ENCODE data around the gene OR1F1. TPM values are rescaled to one million over a fixed set of nuclear protein-coding genes. Genes with fewer than 3 reads are reported as not detected.

The OR1F1 gene
- total RNA-seq, 2 donors from 2014 or later = not detected

GRCh38 chr16:3158510-3159314 is 29.3 kb upstream of the OR1F1 start:
- peak; percentile 92 for ATAC-seq
- TF ChIP-seq POLR2A (IDR thresholded peaks at IDR 0.05) = peak; percentile 67 to 78 (median 77)
- TF ChIP-seq CTCF (IDR thresholded peaks at IDR 0.05) = no peak
- no peaks in the 10 kb centered on the region for H3K36me3 ChIP-seq (replicated peaks in 1 of 2; ENCODE audit: insufficient read depth in 1 of 2, low read depth in 2 of 2)

GRCh38 chr16:3161235-3162018 is 26.6 kb upstream of the OR1F1 start:
- peaks cover 26% of the 10 kb centered on the region for H3K4me1 ChIP-seq
- ATAC-seq = no peak
- 82 to 88% methylated on average over 33 to 36 of the region's 36 CpGs for WGBS, 2 donors
- H3K9me3 ChIP-seq = no peaks in the 10 kb centered on the region
- H3K27me3 ChIP-seq = no peaks in the 10 kb centered on the region
- no peaks in the 10 kb centered on the region for H3K36me3 ChIP-seq (replicated peaks in 1 of 2; ENCODE audit: insufficient read depth in 1 of 2, low read depth in 2 of 2)
- no peak overlapping the region for H3K27ac ChIP-seq
- intact Hi-C loops (cut with DNase I) = no loop called here
- no peak for DNase-seq
- no peak for TF ChIP-seq CTCF (IDR thresholded peaks at IDR 0.05)
- TF ChIP-seq POLR2A (IDR thresholded peaks at IDR 0.05) = no peak
- H3K4me3 ChIP-seq = no peak overlapping the region

More at GRCh38 chr16:3158510-3159314, 29.3 kb upstream of the OR1F1 start:
- peak overlapping the region; percentile 57 to 89 (median 86) for H3K27ac ChIP-seq
- intact Hi-C loops (cut with DNase I) = no loop called here
- DNase-seq = peak; percentile 90 to 93 (median 92)
- WGBS, 2 donors = 4% methylated on average over 37 to 69 of the region's 70 CpGs
- H3K9me3 ChIP-seq = no peaks in the 10 kb centered on the region
- peaks cover 21% of the 10 kb centered on the region for H3K4me1 ChIP-seq
- H3K4me3 ChIP-seq = peak overlapping the region; percentile 51 to 96
- H3K27me3 ChIP-seq = no peaks in the 10 kb centered on the region

GRCh38 chr16:3164121-3164991 is 23.6 kb upstream of the OR1F1 start:
- DNase-seq (no peak), ATAC-seq (no peak)
- H3K4me1 ChIP-seq = peaks cover 10% of the 10 kb centered on the region
- no peak for TF ChIP-seq CTCF (IDR thresholded peaks at IDR 0.05)
- TF ChIP-seq POLR2A (IDR thresholded peaks at IDR 0.05) = no peak
- H3K4me3 ChIP-seq = no peak overlapping the region
- H3K9me3 ChIP-seq = no peaks in the 10 kb centered on the region
- WGBS, 2 donors = 76% methylated on average over 31 to 37 of the region's 37 CpGs
- intact Hi-C loops (cut with DNase I) = no loop called here
- no peaks in the 10 kb centered on the region for H3K36me3 ChIP-seq (replicated peaks in 1 of 2; ENCODE audit: insufficient read depth in 1 of 2, low read depth in 2 of 2)
- H3K27ac ChIP-seq = no peak overlapping the region
- peaks cover 0 to 5% of the 10 kb centered on the region in 2 donors for H3K27me3 ChIP-seq

- TF ChIP-seq CTCF (IDR thresholded peaks at IDR 0.05) (no peak), POLR2A (IDR thresholded peaks at IDR 0.05) (no peak)
- peaks cover 10% of the 10 kb centered on the region for H3K4me1 ChIP-seq
- no peak overlapping the region for H3K4me3 ChIP-seq
- no peak overlapping the region for H3K27ac ChIP-seq
- ATAC-seq (no peak), DNase-seq (no peak)
- WGBS, 2 donors = 81 to 85% methylated on average over 12 of the region's 12 CpGs
- H3K36me3 ChIP-seq (replicated peaks in 1 of 2; ENCODE audit: insufficient read depth in 1 of 2, low read depth in 2 of 2) = no peaks in the 10 kb centered on the region
- peaks cover 0 to 14% of the 10 kb centered on the region in 2 donors for H3K27me3 ChIP-seq
- H3K9me3 ChIP-seq = no peaks in the 10 kb centered on the region
- intact Hi-C loops (cut with DNase I) = no loop called here
Observed at GRCh38 chr16:3165111-3165822, 22.7 kb upstream of the OR1F1 start.
